Measurements from ENCODE around the gene PHF10. TPM values are rescaled to one million over a fixed set of nuclear protein-coding genes. Genes with fewer than 3 reads are reported as not detected.

PHF10 gene
- total RNA-seq, 1 donor from 2014 or later, result 45.7 TPM

DNA sequence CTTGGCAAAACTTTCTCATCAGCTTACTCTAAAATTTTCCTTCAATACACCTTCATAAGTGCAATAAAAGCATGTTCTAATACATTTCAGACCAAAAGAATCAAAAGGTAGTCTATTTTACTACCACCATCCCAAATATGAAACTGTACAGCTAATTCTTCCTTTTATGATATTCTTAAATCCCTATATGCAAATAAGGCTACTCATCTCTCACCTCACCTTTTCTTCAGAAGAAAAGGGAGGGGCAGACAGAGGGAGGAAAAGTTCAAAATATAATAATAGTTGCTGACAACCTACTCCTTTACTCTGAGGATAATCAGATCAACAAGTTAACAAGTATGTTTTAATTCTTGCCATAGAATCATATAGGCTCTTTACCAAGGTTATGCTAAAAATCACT lies 15.0 kb downstream of the PHF10 start:
- intact Hi-C loops (cut with DNase I), result loop anchor here (10.0 kb wide), 1 partner anchor 46 kb away; the partner anchor contains the start of genes DYNLT2 and ERMARD
- TF ChIP-seq, protein P1, sequence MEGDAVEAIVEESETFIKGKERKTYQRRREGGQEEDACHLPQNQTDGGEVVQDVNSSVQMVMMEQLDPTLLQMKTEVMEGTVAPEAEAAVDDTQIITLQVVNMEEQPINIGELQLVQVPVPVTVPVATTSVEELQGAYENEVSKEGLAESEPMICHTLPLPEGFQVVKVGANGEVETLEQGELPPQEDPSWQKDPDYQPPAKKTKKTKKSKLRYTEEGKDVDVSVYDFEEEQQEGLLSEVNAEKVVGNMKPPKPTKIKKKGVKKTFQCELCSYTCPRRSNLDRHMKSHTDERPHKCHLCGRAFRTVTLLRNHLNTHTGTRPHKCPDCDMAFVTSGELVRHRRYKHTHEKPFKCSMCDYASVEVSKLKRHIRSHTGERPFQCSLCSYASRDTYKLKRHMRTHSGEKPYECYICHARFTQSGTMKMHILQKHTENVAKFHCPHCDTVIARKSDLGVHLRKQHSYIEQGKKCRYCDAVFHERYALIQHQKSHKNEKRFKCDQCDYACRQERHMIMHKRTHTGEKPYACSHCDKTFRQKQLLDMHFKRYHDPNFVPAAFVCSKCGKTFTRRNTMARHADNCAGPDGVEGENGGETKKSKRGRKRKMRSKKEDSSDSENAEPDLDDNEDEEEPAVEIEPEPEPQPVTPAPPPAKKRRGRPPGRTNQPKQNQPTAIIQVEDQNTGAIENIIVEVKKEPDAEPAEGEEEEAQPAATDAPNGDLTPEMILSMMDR (IDR thresholded peaks at IDR 0.05), result no peak
- H3K27ac ChIP-seq, result no peak overlapping the region
- H3K27me3 ChIP-seq (ENCODE audit: low read depth), result no peaks in the 10 kb centered on the region
- ATAC-seq (no peak), DNase-seq (no peak)
- no peak overlapping the region for H3K4me3 ChIP-seq
- H3K4me1 ChIP-seq, result peaks cover 7% of the 10 kb centered on the region
- H3K9me3 ChIP-seq, result no peaks in the 10 kb centered on the region
- peaks cover 91% of the 10 kb centered on the region for H3K36me3 ChIP-seq

DNA sequence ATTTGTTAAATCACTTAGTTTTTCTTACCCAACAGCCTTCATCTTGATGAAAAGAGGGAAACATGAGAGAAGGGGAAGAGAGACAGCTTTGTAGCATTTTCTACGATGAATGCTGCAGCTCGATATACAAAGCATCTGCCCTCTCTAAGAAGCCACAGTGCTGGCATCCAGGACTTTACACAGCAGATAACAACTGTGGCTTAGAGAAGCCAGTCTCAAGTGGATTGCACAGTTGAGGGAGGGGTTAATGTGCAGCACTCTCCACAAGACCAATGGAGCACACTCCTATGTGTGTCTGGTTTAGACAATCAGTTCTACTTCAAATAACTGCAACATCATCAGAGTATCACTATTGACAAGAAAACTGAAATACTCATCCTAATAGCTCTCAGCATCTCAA lies 16.5 kb downstream of the PHF10 start:
- Histone ChIP-seq H3K27ac (no peak overlapping the region), H3K36me3 (peaks cover 86% of the 10 kb centered on the region), H3K27me3 (ENCODE audit: low read depth) (no peaks in the 10 kb centered on the region), H3K4me3 (no peak overlapping the region), H3K4me1 (peaks cover 22% of the 10 kb centered on the region), H3K9me3 (no peaks in the 10 kb centered on the region)
- intact Hi-C loops (cut with DNase I), result loop anchor here (10.0 kb wide), 1 partner anchor 47 kb away; the partner anchor contains the start of genes DYNLT2 and ERMARD
- TF ChIP-seq, protein P1 (IDR thresholded peaks at IDR 0.05), result no peak
- no peak for ATAC-seq
- DNase-seq, result no peak

DNA sequence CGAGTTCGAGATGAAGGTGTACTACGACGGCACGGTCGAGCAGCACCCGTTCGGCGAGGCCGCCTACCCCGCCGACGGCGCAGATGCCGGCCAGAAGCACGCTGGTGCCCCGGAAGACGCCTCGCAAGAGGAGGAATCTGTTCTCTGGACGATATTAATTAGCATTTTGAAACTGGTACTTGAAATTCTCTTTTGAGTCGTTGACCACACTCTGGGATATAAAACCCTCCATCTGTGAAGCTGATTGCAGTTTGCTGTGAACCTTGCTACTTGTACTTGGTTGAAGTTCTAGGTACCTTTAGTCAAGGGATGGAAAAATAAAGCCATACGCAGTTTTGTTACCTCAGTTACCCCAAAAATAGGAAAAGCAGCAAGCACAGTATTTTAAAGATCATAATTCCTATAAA lies 21.5 kb downstream of the PHF10 start:
- Histone ChIP-seq H3K4me3 (peak overlapping the region; percentile 98), H3K27ac (peak overlapping the region; percentile 99), H3K27me3 (ENCODE audit: low read depth) (no peaks in the 10 kb centered on the region), H3K36me3 (peaks cover 38% of the 10 kb centered on the region), H3K4me1 (peaks cover 40% of the 10 kb centered on the region), H3K9me3 (no peaks in the 10 kb centered on the region)
- intact Hi-C loops (cut with DNase I), result loop anchor here (10.0 kb wide), 1 partner anchor 52 kb away; the partner anchor contains the start of genes DYNLT2 and ERMARD
- ATAC-seq, result no peak
- no peak for DNase-seq
- TF ChIP-seq, protein P1 (IDR thresholded peaks at IDR 0.05), result no peak

DNA sequence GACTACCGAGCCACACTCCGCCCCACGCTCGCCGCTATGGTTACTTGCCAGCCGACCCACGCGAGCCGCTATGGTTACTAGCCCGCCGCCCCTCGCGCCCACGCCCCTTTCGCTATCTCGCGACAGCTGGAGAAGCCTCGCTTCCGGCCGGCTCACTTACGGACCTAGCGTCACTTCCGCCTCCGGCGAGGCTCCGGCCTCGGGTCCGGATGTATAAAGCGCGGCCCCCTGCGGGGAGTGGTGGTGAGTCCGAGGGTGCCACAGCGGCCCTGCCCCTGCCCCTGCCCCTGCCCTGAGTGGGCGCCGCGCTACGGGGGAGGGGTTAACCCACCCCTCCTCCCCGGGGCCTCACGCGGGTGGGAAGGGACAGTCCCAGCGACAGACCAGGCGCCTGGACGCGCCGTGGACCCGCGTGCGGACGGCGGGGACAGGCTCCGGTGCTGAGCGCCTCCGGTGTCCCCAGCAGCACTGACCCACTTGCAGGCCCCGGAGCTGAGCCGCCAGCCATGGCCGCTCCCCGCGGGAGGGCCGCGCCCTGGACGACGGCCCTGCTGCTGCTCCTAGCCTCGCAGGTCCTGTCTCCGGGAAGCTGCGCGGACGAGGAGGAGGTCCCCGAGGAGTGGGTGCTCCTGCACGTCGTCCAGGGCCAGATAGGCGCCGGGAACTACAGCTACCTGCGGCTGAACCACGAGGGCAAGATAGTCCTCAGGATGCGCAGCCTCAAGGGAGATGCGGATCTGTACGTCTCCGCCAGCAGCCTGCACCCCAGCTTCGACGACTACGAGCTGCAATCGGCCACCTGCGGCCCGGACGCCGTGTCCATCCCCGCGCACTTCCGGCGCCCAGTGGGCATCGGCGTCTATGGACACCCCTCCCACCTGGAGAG lies 22.1 kb downstream of the PHF10 start, which contains the start of the genes C6orf120 and WDR27:
Gene C6orf120, plus strand, starts transcription at position 173 of the 886 bp plus-strand sequence. Its CDS starts 334 bp downstream, at position 507.
Gene WDR27, minus strand, starts transcription at position 76 of the 886 bp plus-strand sequence. CDS start 13,024 bp downstream, outside the sequence.
- Histone ChIP-seq H3K9me3 (no peaks in the 10 kb centered on the region), H3K4me3 (peak within 1 kb of the TSS; percentile 98), H3K36me3 (peaks cover 32% of the 10 kb centered on the region), H3K27ac (peak within 1 kb of the TSS; percentile 99), H3K4me1 (peaks cover 40% of the 10 kb centered on the region), H3K27me3 (ENCODE audit: low read depth) (no peaks in the 10 kb centered on the region)
- intact Hi-C loops (cut with DNase I), result loop anchor here (10.0 kb wide), 1 partner anchor 53 kb away; the partner anchor contains the start of genes DYNLT2 and ERMARD
- TF ChIP-seq, protein P1 (IDR thresholded peaks at IDR 0.05), result no peak
- ATAC-seq (peak; percentile 98), DNase-seq (peak; percentile 99)

DNA sequence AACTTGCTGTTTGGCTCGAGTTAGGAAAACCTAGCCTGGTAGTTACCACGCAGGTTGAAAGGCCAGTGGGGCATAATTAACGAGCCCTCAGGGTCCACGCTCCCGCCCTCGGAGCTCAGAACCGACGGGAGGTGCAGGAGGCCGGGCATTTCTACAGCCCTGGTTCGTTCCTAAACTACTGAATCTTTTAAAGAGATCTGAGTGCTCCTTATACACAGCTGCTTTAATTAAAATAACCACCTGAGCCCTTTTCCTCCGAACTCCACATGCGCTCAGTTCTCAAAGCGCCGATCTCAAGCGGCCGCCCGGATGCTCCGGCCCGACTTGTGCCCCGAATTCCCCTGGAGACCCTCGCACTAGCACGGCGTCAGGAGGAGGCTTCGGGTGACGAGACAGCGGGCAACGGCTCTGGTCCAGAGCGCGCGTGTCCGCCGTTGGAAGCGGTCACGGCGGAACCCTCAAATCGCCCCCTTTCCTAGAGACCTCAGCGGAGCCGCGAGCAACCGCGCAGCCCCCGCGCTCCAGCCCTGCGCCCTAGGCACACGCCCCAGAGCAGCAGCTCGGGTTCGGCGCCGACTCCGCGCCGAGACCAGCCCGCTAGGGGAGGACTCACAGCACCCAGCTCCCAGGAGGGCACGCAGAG lies 22.9 kb downstream of the PHF10 start:
- DNase-seq (no peak), ATAC-seq (peak; percentile 1 to 23)
- H3K27me3 ChIP-seq (ENCODE audit: low read depth), result no peaks in the 10 kb centered on the region
- H3K4me1 ChIP-seq, result peaks cover 40% of the 10 kb centered on the region
- no peaks in the 10 kb centered on the region for H3K9me3 ChIP-seq
- H3K4me3 ChIP-seq, result peak overlapping the region; percentile 98
- intact Hi-C loops (cut with DNase I), result loop anchor here (10.0 kb wide), 1 partner anchor 53 kb away; the partner anchor contains the start of genes DYNLT2 and ERMARD
- H3K27ac ChIP-seq, result peak overlapping the region; percentile 99
- TF ChIP-seq, protein P1 (IDR thresholded peaks at IDR 0.05), result no peak
- H3K36me3 ChIP-seq, result peaks cover 29% of the 10 kb centered on the region

Data from lower lobe of right lung (tissue), 2 donors.